ENCODE results near the gene SPINT3. TPM values are rescaled to one million over a fixed set of nuclear protein-coding genes. Genes with fewer than 3 reads are reported as not detected.

The SPINT3 gene
- total RNA-seq, 1 donor from 2014 or later, result not detected

- DNase-seq (ENCODE audit: low read depth), result no peak
- peaks cover 34% of the 10 kb centered on the region for H3K27me3 Mint-ChIP-seq (ENCODE audit: low read depth, unreplicated experiment)
- no peaks in the 10 kb centered on the region for H3K9me3 Mint-ChIP-seq (ENCODE audit: unreplicated experiment)
- no peaks in the 10 kb centered on the region for H3K4me1 Mint-ChIP-seq (ENCODE audit: low read depth, unreplicated experiment)
- no peak for TF ChIP-seq EZH2 (IDR thresholded peaks at IDR 0.05; ENCODE audit: insufficient read depth, low read length)
- no peak for TF ChIP-seq CTCF (IDR thresholded peaks at IDR 0.05; ENCODE audit: insufficient read depth, low read depth, low read length)
- no peak overlapping the region for H3K27ac Mint-ChIP-seq (ENCODE audit: unreplicated experiment)
- no peak for FAIRE-seq
- no peaks in the 10 kb centered on the region for H3K36me3 ChIP-seq (ENCODE audit: insufficient read depth, low read length)
- no peaks in the 10 kb centered on the region for H4K20me1 ChIP-seq (ENCODE audit: insufficient read depth, low read length)
- peaks cover 69% of the 10 kb centered on the region for H3K27me3 ChIP-seq (ENCODE audit: insufficient read depth, low read length)
- H3K4me3 Mint-ChIP-seq (ENCODE audit: unreplicated experiment), result no peak overlapping the region
- H3K9ac ChIP-seq (ENCODE audit: low read length), result no peak overlapping the region
- no peak overlapping the region for H3K4me2 ChIP-seq (ENCODE audit: low read length)
- no peaks in the 10 kb centered on the region for H3K79me2 ChIP-seq (ENCODE audit: insufficient read depth, low read length)
- H3K9me3 ChIP-seq (ENCODE audit: insufficient read depth, low read depth, low read length), result no peaks in the 10 kb centered on the region
- no peak overlapping the region for H3K27ac ChIP-seq (ENCODE audit: low read depth, low read length)
- H2AFZ ChIP-seq (ENCODE audit: low read depth, low read length), result no peak overlapping the region
- no peaks in the 10 kb centered on the region for H3K36me3 Mint-ChIP-seq (ENCODE audit: low read depth, unreplicated experiment)
- peaks cover 2% of the 10 kb centered on the region for H3K4me1 ChIP-seq (ENCODE audit: insufficient read depth, low read length)
- H3K4me3 ChIP-seq (ENCODE audit: insufficient read depth, low read depth, low read length), result no peak overlapping the region
These were observed 49.7 kb downstream of the SPINT3 start for GRCh38 chr20:45465491-45466266.

- no peak overlapping the region for H3K27ac Mint-ChIP-seq (ENCODE audit: unreplicated experiment)
- no peaks in the 10 kb centered on the region for H3K4me1 Mint-ChIP-seq (ENCODE audit: low read depth, unreplicated experiment)
- FAIRE-seq (no peak), DNase-seq (ENCODE audit: low read depth) (no peak)
- Histone ChIP-seq H3K4me3 (ENCODE audit: insufficient read depth, low read depth, low read length) (no peak overlapping the region), H3K27me3 (ENCODE audit: insufficient read depth, low read length) (peaks cover 52% of the 10 kb centered on the region), H3K9ac (ENCODE audit: low read length) (no peak overlapping the region), H3K4me2 (ENCODE audit: low read length) (no peak overlapping the region), H3K79me2 (ENCODE audit: insufficient read depth, low read length) (no peaks in the 10 kb centered on the region), H4K20me1 (ENCODE audit: insufficient read depth, low read length) (no peaks in the 10 kb centered on the region), H3K27ac (ENCODE audit: low read depth, low read length) (no peak overlapping the region), H2AFZ (ENCODE audit: low read depth, low read length) (no peak overlapping the region), H3K36me3 (ENCODE audit: insufficient read depth, low read length) (no peaks in the 10 kb centered on the region), H3K9me3 (ENCODE audit: insufficient read depth, low read depth, low read length) (no peaks in the 10 kb centered on the region), H3K4me1 (ENCODE audit: insufficient read depth, low read length) (no peaks in the 10 kb centered on the region)
- no peaks in the 10 kb centered on the region for H3K9me3 Mint-ChIP-seq (ENCODE audit: unreplicated experiment)
- no peaks in the 10 kb centered on the region for H3K36me3 Mint-ChIP-seq (ENCODE audit: low read depth, unreplicated experiment)
- H3K27me3 Mint-ChIP-seq (ENCODE audit: low read depth, unreplicated experiment), result peaks cover 21% of the 10 kb centered on the region
- H3K4me3 Mint-ChIP-seq (ENCODE audit: unreplicated experiment), result no peak overlapping the region
- no peak for TF ChIP-seq CTCF (IDR thresholded peaks at IDR 0.05; ENCODE audit: insufficient read depth, low read depth, low read length)
- TF ChIP-seq EZH2 (IDR thresholded peaks at IDR 0.05; ENCODE audit: insufficient read depth, low read length), result no peak
These were observed 51.7 kb downstream of the SPINT3 start for GRCh38 chr20:45463709-45464108.
